KMS-11 (cell line): Measurements from ENCODE around the gene ATIC.

ENCODE experiments used
- H2AFZ ChIP-seq: fragments of 200-600 bp; sonication (generic); 2 replicates; pipeline ENCODE4 v1.6.1; 2016; ENCODE audit warnings: antibody characterized with exemption, mixed run types, low read depth
- H3K27ac ChIP-seq: fragments of 200-600 bp; sonication (generic); 2 replicates; pipeline ENCODE4 v1.6.1; 2016; ENCODE audit warnings: mild to moderate bottlenecking, mixed run types
- H3K27me3 ChIP-seq: fragments of 200-600 bp; sonication (generic); 2 replicates; pipeline ENCODE4 v1.6.1; 2017; ENCODE audit warnings: mild to moderate bottlenecking, low read depth, mixed run types, moderate library complexity; ENCODE audit not compliant: insufficient read depth
- H3K36me3 ChIP-seq: fragments of 200-600 bp; sonication (generic); 2 replicates; pipeline ENCODE4 v1.6.1; 2017; ENCODE audit warnings: mild to moderate bottlenecking, mixed run types; ENCODE audit not compliant: insufficient read depth
- H3K4me1 ChIP-seq: fragments of 200-600 bp; sonication (generic); 2 replicates; pipeline ENCODE4 v1.6.1; 2016; ENCODE audit warnings: mild to moderate bottlenecking, low read depth, mixed run types; ENCODE audit not compliant: poor library complexity, severe bottlenecking
- H3K4me2 ChIP-seq: fragments of 200-600 bp; sonication (generic); 2 replicates; pipeline ENCODE4 v1.7.0; 2016; ENCODE audit warnings: mild to moderate bottlenecking, mixed run types
- H3K4me3 ChIP-seq: fragments of 200-600 bp; sonication (generic); IDR thresholded peaks from 2 replicates; pipeline ENCODE4 v1.6.1; 2017; ENCODE audit warnings: low read depth, low read length, mixed read lengths; ENCODE audit not compliant: insufficient read depth
- H3K79me2 ChIP-seq: fragments of 200-600 bp; sonication (generic); 2 replicates; pipeline ENCODE4 v1.6.1; 2016; ENCODE audit warnings: low read depth, mixed run types; ENCODE audit not compliant: insufficient read depth
- H3K9ac ChIP-seq: fragments of 200-600 bp; sonication (generic); 2 replicates; pipeline ENCODE4 v1.6.1; 2016; ENCODE audit warnings: mild to moderate bottlenecking, mixed run types
- H4K20me1 ChIP-seq: fragments of 200-600 bp; sonication (generic); 2 replicates; pipeline ENCODE4 v1.6.1; 2016; ENCODE audit warnings: mild to moderate bottlenecking, mixed run types; ENCODE audit not compliant: insufficient read depth
- CTCF ChIP-seq: fragments of 200-600 bp; sonication (generic); conservative IDR thresholded peaks from 2 replicates; pipeline ENCODE4 v1.6.1; 2017; ENCODE audit warnings: low read depth, mild to moderate bottlenecking, antibody characterized with exemption, low read length, moderate library complexity, mixed read lengths

Gene ATIC

DNA sequence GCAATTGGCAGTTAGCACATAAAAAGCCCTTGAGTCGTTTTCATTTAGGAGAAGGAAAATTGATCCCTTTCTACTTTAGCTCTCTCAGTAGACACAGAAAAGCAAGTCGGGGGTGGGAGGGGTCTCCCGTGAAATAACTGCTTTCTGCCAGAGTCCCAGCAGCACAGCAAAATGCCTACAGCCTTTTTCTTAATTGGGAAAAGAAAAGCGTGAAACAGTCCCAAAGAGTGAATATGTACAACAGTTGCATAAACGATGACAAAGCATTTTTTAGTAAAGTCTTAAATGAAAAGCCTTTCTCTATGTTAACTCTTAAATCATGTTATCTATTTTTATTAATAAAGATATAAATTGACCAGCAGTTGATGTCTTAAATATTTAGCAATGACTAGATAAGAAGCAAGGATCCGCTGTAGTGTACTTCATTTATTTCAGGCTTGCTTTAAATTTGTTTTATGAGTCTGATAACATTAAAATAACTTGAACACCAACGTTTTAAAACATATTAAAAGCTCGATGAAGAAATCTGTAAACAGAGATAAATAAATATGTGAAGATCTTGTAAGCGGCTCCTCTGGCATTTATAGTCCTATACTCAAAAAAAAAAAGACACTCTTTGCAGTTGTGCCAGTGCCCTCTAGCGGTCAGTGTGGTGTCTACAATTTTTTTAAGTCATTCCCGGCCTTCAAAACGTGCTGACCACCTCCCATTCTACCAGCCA, 42.3 kb upstream of the ATIC start:
- Histone ChIP-seq H3K4me2 (no peak overlapping the region), H3K9ac (no peak overlapping the region), H2AFZ (no peak overlapping the region), H3K27me3 (no peaks in the 10 kb centered on the region), H4K20me1 (no peaks in the 10 kb centered on the region), H3K4me1 (no peaks in the 10 kb centered on the region), H3K4me3 (no peak overlapping the region), H3K79me2 (no peaks in the 10 kb centered on the region), H3K27ac (no peak overlapping the region), H3K36me3 (no peaks in the 10 kb centered on the region; the same call in 1 of the 2 replicates)
- TF ChIP-seq CTCF: peak; percentile 92

DNA sequence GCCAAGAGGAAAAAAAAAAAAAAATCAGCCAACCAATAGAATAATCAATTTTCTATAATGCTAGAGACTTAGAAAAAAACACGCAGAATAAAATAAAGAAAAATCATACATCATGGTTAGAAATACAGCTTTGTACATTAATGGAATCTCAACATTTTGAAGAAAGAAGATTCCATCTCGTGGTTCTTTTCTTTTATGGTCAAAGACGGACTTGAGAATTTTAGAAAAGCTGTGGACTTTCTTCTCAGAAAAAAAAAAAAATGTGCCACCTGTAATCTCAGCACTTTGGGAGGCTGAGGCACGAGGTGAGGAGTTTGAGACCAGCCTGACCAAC, 41.8 kb upstream of the ATIC start:
- no peak overlapping the region for H2AFZ ChIP-seq
- H3K9ac ChIP-seq: no peak overlapping the region
- no peaks in the 10 kb centered on the region for H4K20me1 ChIP-seq
- H3K4me2 ChIP-seq: no peak overlapping the region
- H3K27ac ChIP-seq: no peak overlapping the region
- H3K27me3 ChIP-seq: no peaks in the 10 kb centered on the region
- no peak; the same call in 1 of the 2 replicates for TF ChIP-seq CTCF
- no peak overlapping the region for H3K4me3 ChIP-seq
- H3K36me3 ChIP-seq: no peaks in the 10 kb centered on the region
- no peaks in the 10 kb centered on the region for H3K79me2 ChIP-seq
- H3K4me1 ChIP-seq: no peaks in the 10 kb centered on the region

- no peaks in the 10 kb centered on the region for H3K4me1 ChIP-seq
- H3K27ac ChIP-seq: no peak overlapping the region
- H2AFZ ChIP-seq: no peak overlapping the region
- TF ChIP-seq CTCF: no peak
- H3K79me2 ChIP-seq: no peaks in the 10 kb centered on the region
- no peak overlapping the region for H3K4me2 ChIP-seq
- no peaks in the 10 kb centered on the region for H3K36me3 ChIP-seq
- no peaks in the 10 kb centered on the region for H4K20me1 ChIP-seq
- H3K4me3 ChIP-seq: no peak overlapping the region
- no peak overlapping the region for H3K9ac ChIP-seq
- H3K27me3 ChIP-seq: no peaks in the 10 kb centered on the region
Measured at GRCh38 chr2:215271446-215271845, 40.4 kb upstream of the ATIC start.

DNA sequence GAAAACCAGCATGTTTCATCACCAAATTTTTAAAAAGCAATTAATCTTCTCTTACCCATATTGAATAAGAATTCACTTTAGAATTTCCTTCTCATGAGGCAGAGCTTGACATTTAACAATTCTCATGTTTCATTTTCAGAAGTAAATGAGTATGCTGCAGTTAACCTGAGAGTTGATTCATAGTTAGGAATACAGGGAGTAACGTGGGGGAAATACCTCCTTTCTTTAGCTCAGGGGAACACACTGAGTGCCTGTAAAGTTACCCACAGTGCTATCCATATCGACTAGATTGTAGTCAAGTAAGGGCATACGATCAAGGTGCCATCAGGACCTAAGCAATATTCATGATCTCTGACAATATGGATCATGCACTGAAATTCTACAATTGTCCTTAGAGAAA, 38.9 kb upstream of the ATIC start:
- Histone ChIP-seq H3K27me3 (no peaks in the 10 kb centered on the region), H3K4me2 (no peak overlapping the region), H3K79me2 (no peaks in the 10 kb centered on the region), H3K4me3 (no peak overlapping the region), H2AFZ (no peak overlapping the region), H4K20me1 (no peaks in the 10 kb centered on the region), H3K4me1 (no peaks in the 10 kb centered on the region), H3K27ac (no peak overlapping the region), H3K9ac (no peak overlapping the region), H3K36me3 (no peaks in the 10 kb centered on the region)
- no peak for TF ChIP-seq CTCF
